GM19351 (cell line): ENCODE results near the gene GPC6.

Experiments used
- ATAC-seq: cut with Tn5 transposase; IDR thresholded peaks from one replicate; pipeline ENCODE4 v1.9.1; 2021; ENCODE audit warnings: mild to moderate bottlenecking, moderate library complexity; ENCODE audit not compliant: unreplicated experiment

Gene GPC6

DNA sequence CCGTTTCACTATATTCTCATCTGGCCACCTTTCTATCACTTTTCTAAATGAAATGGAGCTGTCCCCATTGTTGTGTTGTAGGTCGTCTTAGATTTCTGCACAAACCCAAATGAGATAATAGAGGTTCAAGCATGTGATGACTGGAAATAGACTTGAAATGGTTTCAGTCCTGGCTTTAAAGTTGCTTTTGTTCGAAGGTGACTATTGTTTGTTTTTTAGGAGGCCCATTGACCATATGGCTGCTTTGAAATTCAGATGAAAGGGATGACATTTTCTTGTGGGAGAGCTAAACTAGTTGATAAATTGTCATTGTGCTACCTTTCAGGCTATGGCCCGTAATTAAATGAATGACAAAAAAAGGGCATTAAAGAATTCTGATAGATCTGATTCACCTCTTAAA, 583.7 kb downstream of the GPC6 start:
- no peak for ATAC-seq

DNA sequence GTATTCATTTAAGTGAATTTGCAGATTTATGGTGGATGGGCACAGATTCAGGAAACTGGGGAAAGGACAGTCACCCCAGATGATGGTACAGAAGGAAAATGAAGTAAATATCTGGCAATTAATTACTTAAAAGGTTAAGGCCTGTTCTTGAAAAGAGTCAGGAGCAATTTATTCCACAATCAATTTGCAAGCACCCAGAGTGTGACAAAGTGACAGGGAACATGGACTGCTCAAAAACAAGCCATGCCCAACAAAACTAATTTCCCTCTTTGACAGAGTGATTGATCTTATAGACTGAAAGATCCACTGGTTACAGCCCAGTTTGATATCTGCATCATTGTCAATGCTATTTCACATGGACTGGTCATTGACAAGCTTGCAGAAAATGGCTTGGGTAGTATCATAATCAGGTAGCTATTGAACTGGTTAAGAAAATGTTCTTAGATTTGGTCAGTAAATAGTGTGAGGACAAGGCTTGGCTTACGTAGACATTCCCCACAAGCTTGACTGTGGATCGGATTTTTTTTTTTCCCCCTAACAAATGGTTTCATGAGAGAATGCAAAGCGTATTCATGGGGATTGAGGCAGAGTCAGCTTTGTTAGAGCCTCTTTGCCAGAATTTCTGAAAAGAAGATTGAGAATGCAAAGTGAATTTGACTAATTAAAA, 584.6 kb downstream of the GPC6 start:
- no peak for ATAC-seq

DNA sequence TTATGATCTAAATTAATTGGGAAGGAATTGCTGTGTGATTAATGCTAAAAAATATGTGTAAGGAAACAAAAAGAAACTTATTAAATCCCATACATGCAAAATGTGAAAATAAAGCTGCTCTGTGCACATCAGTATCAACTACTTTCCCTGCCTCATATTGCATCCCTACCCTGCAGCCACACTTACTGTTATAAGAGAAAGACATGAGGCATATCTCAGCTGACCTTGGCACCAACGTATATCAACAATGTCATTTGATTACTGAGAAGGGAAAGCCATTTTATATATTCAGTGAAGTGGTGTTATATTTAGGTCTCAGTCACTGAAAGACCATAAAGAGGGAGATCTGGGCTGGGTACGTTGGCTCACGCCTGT, 585.1 kb downstream of the GPC6 start:
- ATAC-seq: no peak

DNA sequence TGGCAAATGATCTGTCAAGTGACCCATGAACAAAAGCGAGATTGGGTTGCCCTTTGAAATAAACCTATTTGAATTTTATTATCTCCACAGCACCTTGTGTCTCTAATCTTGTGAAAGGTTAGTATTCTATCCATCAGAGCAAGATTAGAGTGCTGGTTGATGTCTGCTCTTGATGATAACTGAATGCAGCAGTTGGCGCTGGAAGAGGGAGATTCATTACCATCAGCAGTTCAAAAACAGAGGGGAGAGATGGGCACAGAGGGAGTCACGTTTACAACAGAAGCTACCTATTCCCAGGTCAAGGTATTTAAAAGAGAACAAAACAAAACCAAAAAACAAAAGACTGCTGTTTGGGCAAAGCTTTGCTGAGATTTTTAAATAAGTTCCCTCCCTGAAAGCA, 588.1 kb downstream of the GPC6 start:
- no peak for ATAC-seq

DNA sequence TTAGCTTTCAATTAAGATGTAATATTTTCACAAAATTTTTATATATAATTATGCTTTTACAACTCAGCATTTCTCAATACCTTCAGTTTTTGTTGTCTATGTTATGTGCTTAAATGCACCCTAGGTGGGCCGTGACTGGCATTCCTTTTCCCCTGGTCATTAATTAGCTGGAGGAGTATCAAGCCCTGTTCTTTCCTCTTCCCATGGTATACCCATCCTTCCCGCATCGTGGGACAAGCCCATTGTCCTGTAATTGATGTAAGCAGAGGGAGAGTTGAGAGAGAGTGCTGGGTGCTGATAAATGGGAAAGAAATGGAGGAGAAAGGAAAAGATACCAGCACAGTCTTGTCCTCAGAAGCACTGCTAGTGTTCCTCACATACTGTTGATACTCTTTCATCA, 591.7 kb downstream of the GPC6 start:
- no peak for ATAC-seq

DNA sequence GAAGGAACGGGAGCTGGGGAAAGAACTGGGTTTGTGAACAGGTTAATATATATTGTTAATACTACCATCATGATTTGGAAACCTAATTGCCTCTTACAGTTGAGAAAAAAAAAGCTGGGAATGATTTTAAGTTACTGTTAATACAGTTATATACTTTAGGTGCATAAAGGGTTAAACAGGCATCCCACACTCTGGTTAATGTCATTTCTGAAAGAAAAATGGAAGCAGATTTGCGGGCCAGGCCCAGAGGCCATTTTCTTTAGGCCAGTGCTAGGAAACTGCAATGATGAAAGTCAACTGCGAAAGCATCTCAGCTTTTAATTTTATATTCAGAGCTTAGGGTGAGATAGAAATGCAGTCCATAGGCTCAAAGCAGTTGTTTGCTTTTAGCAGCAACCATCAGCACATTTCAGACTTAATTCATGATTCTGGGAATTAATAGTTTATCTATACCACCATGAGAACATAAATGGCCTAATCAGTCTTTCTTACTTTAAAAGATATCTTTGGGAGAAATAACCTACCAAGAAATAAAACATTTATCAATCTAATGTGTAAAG, 592.8 kb downstream of the GPC6 start:
- ATAC-seq: no peak

DNA sequence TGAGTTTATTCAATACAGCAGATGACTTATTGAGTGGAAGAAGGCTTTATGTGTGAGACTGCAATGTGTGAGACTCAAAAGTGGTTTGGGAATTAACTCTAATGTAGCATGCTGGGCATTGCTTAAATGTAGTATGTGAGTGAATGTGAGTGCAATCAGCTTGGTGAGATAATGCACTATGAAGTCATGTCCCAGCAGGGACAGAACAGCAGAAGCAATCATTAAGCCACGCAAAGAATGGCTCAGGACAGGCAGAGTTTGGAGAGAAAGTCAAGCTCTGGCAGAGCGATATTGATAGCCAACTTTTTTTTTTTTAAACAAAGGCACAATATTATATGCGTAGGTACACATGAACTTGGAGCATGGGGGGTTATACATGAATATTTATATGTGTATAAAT, 597.7 kb downstream of the GPC6 start:
- no peak for ATAC-seq

DNA sequence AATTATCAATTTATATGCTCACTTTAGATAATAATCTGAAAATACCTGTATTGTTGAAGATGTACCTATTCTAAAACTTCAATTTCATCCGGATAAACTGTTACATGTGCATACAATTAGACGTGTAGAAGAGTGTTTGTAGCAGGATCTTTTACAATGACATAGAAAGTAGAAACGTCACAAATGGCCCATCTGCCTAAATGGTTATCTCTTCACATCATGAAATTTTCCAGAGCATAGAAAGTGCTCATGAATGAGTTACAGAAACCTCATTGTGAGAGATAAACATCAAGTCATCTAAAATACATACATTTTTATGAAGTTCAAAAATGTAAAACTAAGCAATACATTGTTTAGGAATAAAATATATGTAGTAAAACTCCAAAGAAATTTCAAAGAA, 607.4 kb downstream of the GPC6 start:
- no peak for ATAC-seq

DNA sequence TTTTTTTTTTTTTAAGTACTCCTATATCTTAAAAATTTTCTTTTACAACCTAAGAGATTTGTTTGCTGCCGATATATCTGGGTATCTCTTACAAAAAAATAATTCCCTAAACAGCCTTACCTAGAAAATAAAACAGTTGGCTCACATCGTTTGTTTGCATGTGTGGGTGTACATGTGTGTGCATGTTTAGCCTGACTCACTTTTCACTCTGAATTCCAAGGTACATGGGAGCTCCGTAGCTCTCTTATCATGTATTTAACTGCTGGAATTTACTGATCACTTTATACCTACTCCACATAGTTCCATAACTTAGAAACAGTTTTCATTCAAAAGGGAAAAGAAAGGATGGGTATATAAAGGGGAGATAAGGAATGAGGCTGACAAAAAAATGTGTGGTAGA, 616.5 kb downstream of the GPC6 start:
- ATAC-seq: no peak

DNA sequence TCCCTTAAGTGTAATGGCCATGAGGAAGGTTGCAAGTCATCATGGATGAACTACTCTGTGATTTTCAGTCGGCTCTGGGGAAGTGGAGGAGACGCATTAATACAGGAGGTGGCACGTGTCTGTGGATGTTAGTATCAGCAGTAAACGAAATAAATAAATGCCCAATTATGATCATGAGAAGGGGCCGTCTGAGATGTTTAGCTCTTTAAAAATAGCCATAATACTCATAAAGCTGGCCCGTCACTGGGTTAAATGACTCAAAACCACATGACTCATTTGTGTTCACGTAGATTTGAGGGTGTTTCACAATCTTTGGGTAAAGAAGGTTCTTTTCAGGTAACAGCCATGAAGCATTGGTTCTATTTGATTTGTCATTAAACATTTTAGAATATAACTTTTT, 620.6 kb downstream of the GPC6 start:
- no peak for ATAC-seq

DNA sequence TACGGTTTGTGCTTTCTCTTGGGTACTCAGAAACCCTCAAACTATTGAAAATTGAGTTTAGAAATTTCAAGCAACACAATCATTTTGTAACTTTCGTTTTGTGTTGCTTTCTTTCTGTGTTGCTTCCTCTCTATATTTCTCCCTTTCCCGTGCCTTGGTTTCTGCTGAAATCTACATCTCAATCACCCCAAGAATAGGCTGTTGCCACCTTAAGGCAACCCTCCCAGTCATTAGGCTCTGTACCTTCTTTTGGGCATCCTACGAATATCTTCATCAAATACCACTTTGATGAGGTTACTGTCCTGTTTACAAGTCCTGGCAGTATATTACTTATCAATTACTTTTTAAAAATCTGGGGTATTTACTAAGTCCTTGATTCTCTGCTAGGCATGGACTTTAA, 621.6 kb downstream of the GPC6 start:
- ATAC-seq: no peak

DNA sequence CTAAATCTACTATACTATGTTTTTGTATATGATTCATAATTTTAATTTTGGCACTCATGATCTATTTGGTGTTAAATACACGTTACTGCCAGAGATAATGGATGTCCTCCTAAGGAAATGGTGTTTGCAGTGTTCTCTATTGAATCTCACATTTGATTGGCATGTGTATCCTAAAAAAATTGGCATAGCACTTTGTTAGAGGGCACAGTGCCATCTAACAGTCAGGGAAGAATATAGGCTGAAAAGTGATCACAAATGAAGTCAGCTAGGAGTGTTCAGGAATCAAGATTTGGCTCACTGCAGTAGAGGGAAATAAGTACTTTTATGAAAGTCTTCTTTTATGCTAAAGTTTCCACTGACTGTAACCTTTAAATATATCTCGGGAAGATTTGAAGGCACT, 624.6 kb downstream of the GPC6 start:
- no peak for ATAC-seq

DNA sequence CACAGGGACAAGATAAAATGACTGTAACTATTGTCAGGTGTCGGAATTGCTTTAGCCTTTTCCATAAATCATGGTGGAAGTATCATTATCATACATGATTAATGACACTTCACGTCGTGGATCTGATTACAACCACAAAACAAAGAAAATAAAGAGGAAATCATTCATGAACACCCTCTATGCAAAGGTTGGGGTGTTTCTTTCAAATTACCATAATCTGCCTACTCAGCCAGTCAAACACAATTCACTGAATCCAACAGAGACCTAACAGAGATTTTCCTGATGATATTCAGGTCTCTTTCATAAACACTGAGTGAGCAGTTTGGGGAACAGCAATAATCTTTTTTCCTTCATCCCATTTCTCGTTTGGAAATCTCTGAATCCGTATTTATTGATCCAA, 627.3 kb downstream of the GPC6 start:
- no peak for ATAC-seq

DNA sequence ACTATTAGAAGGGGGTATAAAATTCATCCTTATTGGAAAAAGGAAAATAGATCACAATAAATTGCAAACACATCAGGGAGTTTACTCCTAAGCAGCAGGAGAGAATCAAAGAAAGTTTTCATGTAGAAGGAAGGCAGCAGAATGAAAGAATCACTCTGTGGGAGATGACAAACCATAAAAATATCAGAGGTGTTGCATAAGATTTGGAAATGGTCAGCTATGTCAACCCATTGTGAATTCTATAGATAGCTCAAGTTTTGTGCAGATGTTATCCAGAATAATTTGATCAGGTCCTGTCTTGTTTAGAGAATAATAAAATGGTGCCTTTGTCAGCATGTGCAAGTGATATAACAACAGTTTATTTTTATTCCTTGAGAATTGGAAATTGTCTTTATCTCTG, 630.5 kb downstream of the GPC6 start:
- ATAC-seq: no peak

DNA sequence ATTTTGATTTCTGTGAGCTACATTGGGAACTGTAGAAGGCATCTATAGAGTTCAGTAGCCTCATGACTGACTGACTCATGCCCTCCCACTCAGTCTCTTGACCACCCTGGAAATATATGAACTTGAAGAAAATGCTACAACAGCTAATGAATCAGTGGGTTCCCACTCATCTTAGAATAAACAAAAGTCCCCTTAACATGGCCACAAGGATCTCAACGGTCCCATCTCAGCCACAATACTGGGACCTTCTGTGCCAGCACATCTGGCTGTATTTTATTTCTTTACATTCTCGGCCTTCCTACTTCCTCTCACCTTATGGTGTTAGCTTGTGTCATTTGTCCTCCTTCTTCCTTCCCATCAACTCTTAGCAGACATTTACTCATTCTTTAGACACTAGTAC, 633.1 kb downstream of the GPC6 start:
- no peak for ATAC-seq

DNA sequence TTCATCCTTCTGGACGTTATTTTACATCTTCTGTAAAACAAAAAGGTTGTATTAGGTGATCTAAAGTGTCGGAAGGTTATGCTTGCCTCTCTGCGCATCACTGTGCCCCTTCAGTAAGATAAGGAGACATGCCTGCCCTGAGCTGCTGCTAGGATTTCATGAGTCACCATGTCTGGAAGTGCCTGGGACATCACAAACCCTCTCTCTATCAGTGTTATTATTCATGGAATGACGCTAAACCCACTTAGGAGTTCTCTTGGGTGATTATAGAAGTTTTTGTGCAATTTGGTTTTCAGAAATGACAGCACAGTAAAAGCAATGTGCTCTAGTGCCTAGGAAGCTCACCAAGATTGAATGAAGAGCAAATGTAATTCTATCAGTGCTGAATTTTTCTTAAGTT, 635.2 kb downstream of the GPC6 start:
- ATAC-seq: no peak

DNA sequence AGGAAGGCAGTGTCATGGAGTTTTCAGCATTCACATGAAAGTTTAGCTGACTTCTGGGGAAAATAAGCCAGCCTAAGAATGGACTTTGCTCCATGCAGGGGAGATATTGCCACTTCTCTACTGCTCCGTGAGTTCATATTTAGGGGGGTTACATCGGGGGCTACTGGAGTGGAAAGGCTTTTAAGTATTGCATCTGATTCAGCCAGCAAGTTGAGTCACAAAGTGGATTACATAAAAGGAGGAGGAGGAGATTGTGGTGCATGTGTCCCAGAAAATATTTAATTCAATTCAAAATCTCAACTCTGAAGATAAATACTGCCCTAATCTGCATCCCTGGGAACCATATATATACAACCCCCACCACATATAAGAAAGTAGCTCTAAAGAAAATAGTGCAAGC, 635.7 kb downstream of the GPC6 start:
- ATAC-seq: no peak

DNA sequence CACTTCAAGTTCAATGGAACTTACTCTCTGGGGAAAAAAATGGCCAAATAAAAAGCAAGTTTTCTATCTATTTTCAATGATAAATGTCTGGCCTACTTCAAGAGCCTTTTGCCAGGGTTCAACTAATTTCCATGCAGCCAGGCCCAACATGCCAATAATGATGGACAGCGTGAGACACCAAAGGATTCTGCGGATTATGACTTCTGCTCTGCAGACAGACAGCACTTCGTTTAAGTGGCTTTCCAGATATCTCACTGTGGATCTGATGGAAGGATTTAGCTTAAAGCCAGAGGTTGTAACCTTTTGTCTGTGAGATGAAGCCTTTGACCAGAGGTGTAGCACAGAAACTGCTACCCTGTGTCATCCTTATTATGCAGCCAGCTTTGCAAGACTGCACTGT, 638.6 kb downstream of the GPC6 start:
- ATAC-seq: no peak

DNA sequence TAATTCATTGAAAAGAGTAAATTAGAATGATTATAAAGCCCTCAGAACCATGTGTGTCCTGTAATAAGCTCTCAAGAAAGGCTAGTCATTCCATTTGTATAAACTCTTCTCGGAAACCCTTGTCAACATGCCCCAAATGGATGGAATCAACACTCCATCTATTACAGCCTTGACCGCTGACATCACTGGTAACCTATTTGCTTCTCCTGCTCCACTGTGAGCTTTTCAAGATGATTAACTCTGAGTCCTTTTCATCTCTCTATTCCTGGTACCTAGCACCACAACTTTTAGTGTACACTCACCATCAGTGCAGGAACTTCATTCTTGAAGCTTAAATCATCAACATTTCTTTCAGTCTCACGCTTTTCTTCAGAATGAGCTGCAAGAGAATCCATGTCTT, 640.9 kb downstream of the GPC6 start:
- no peak for ATAC-seq

DNA sequence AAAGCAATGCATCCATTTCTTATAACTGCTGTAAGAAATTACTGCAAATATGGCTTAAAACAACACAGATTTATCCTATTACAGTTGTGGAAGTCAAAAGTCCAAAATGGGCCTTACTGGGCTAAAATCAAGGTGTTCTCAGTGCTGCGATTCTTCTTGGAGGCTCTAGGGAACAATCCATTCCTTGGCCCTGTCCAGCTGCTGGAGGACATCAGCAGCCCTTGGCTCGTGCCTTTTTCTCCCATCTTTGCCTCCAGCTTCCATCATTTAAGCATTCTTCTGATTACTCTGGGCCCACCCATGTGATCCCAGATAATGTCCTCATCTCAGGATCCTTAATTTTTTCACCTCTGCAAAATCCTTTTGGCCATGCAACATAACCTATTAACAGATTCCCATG, 645.8 kb downstream of the GPC6 start:
- no peak for ATAC-seq

DNA sequence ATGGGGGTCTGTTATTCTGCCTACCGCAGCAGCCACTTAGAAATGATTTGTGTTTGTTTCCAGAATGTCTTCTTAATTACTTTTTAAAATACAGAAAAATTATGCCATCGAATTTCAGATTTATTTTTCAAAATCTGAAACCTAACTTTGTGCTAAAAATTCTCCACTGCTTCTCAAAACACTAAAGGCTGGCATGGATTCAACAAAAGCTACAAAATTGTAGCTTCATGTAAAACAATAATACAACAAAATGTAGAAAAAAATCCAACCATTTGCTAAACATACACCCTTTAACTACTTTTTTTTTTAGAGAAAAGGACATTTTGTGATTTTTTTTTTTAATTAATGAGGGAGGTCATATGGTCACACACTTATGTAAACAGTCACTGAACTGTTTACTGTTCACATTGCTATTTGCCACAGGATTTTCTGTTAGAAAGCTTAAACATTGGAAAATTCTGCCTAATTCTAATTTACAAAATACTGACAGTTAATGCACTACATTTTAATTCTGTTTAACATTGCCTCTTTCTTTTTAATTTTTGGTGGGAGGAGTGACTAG, 646.3 kb downstream of the GPC6 start:
- no peak for ATAC-seq

DNA sequence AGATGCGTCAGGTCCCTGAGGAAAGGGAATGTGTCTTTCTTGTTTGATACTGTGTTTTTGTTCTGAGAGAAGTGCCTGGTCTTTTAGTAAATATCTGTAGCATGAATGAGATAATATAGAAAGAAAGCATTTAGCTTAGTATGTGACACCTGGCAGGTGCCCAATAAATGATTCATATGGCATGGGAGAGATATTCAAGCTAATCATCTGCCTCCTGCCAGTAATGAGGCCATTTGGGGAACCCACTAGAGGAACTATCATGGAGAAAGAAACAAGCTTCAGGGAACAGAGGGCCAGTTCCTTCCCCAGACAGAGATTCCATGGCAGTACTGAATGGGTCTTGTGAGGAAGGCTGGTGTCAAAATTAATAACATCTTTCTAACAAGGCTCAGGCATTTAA, 648.9 kb downstream of the GPC6 start:
- ATAC-seq: no peak

DNA sequence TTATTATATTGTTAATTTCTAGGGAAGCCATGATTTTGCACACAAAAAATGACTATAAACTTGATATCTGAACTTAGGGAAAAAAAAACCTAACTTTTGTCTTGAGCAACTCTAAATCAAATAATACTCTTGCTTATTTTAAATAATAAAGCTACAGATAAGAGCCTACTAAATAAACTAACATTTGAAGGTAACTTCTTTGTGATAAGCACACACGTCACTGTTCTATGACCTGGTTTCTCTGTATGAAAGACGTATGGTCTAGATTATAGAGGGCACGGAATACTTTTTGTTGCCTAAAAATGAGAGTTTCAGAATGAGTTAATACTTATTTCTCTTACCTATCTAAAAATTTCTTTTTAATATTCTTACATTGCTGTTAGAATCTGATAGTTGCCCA, 649.6 kb downstream of the GPC6 start:
- ATAC-seq: no peak
